Fibroblast of lung (primary cell): Measurements from ENCODE around the gene WEE1.
"Not testable (repeated sequence)": the region's sequence is repeated elsewhere in the genome, so short reads cannot be mapped to it uniquely, and the experiment has no call there.

Experiments
- CTCF ChIP-seq, 2 donors: IDR thresholded peaks in 1 of 2; conservative IDR thresholded peaks in 1 of 2; 1 replicate in 1 of 2; 2 replicates in 1 of 2; pipeline ENCODE4 v1.5.1; 2011 to 2012; ENCODE audit warnings: low read length in 2 of 2, control low read depth in 1 of 2, inconsistent platforms in 1 of 2, low read depth in 1 of 2, mild to moderate bottlenecking in 1 of 2
- EZH2 ChIP-seq: IDR thresholded peaks from 2 replicates; pipeline ENCODE4 v1.5.1; 2012; ENCODE audit warnings: low read length, control low read depth, mild to moderate bottlenecking; ENCODE audit errors: missing control alignments

- not testable (repeated sequence) for TF ChIP-seq CTCF (conservative IDR thresholded peaks at IDR 0.05 in 1 of 2, IDR thresholded peaks at IDR 0.05 in 1 of 2; ENCODE audit: low read depth in 1 of 2, low read length in 2 of 2); EZH2
Observed at GRCh38 chr11:9622353-9622752, 48.9 kb downstream of the WEE1 start.
